AG04450 (cell line): ENCODE measurements around the gene RGL3. TPM values are rescaled to one million over a fixed set of nuclear protein-coding genes. Genes with fewer than 3 reads are reported as not detected.

ENCODE experiments used
- CTCF ChIA-PET: fragments of 300-600, 350-600 bp; formaldehyde crosslinking; extraction: SDS; loops from one replicate; lab custom pipeline; 2022; ENCODE audit warnings: antibody characterized with exemption, inconsistent platforms; lab: Charles Lee
- POLR2A ChIA-PET: fragments of 350-600 bp; formaldehyde crosslinking; extraction: SDS; loops from one replicate; lab custom pipeline; 2021; ENCODE audit warnings: antibody characterized with exemption, inconsistent platforms; lab: Yijun Ruan, JAX
- DNase-seq: peaks from one replicate; pipeline ENCODE4 v3.0.0-alpha.2; 2011; ENCODE audit warnings: low read depth, low spot score
- H3K27ac ChIP-seq: one replicate; pipeline ENCODE4 v1.5.1; 2012; ENCODE audit warnings: low read depth, low read length, control low read depth
- H3K27me3 ChIP-seq: one replicate; pipeline ENCODE4 v1.6.0; 2012; ENCODE audit warnings: low read length; ENCODE audit not compliant: control insufficient read depth, insufficient read depth
- H3K4me3 ChIP-seq: 2 replicates; pipeline ENCODE4 v1.5.1; 2011; ENCODE audit warnings: mild to moderate bottlenecking, low read depth, low read length, control low read depth
- H3K9me3 ChIP-seq: 2 replicates; pipeline ENCODE4 v1.5.1; 2012; ENCODE audit warnings: low read length; ENCODE audit not compliant: control insufficient read depth, insufficient read depth
- CTCF ChIP-seq: IDR thresholded peaks from 2 replicates; pipeline ENCODE4 v1.5.1; 2011; ENCODE audit warnings: low read depth, low read length, control low read depth, inconsistent platforms
- polyA plus RNA-seq: library from polyadenylated mRNA; depleted of rRNA; stranded (reverse); fragments of >200 nt; gene quantifications from 2 replicates; pipeline ENCODE4 v1.2.3, GENCODE V29; 2011

The RGL3 gene
- polyA plus RNA-seq, 1 experiment: 0.11 TPM

GRCh38 chr19:11404588-11405222 is 14.4 kb downstream of the RGL3 start:
- no peak for TF ChIP-seq CTCF
- ChIA-PET CTCF (interaction anchor here (1.2 kb wide), 1 partner anchor 23 kb away, joined by 3 read pairs; no protein-coding TSS in a partner anchor), POLR2A (no interaction called here)
- H3K27ac ChIP-seq: no peak overlapping the region
- no peak overlapping the region for H3K4me3 ChIP-seq
- no peak for DNase-seq
- no peaks in the 10 kb centered on the region; the same call in 1 of the 2 replicates for H3K9me3 ChIP-seq
- no peaks in the 10 kb centered on the region for H3K27me3 ChIP-seq

GRCh38 chr19:11401808-11402543 is 17.1 kb downstream of the RGL3 start:
- CTCF ChIA-PET: interaction anchor here (0.6 to 1.2 kb wide), 3 partner anchors 9 to 19 kb away, joined by 4 to 6 read pairs (median 5); no protein-coding TSS in a partner anchor

GRCh38 chr19:11400798-11401197 is 18.3 kb downstream of the RGL3 start:
- H3K27ac ChIP-seq: no peak overlapping the region
- peaks cover 3% of the 10 kb centered on the region for H3K27me3 ChIP-seq
- CTCF ChIA-PET: no interaction called here
- POLR2A ChIA-PET: interaction anchor here (0.9 kb wide), 1 partner anchor 35 kb away, joined by 3 read pairs; the partner anchor contains the start of gene PRKCSH
- no peak for DNase-seq
- H3K9me3 ChIP-seq: no peaks in the 10 kb centered on the region; the same call in 1 of the 2 replicates
- no peak for TF ChIP-seq CTCF
- H3K4me3 ChIP-seq: no peak overlapping the region

More at GRCh38 chr19:11401808-11402543, 17.1 kb downstream of the RGL3 start:
- Histone ChIP-seq H3K9me3 (no peaks in the 10 kb centered on the region; the same call in 1 of the 2 replicates), H3K27me3 (peaks cover 2% of the 10 kb centered on the region), H3K27ac (no peak overlapping the region), H3K4me3 (no peak overlapping the region)
- TF ChIP-seq CTCF: no peak
- DNase-seq: no peak
- POLR2A ChIA-PET: interaction anchor here (0.9 kb wide), 1 partner anchor 33 kb away, joined by 3 read pairs; the partner anchor contains the start of gene PRKCSH

GRCh38 chr19:11399667-11400066 is 19.4 kb downstream of the RGL3 start:
- no peaks in the 10 kb centered on the region; the same call in 1 of the 2 replicates for H3K9me3 ChIP-seq
- H3K4me3 ChIP-seq: no peak overlapping the region
- no peak overlapping the region for H3K27ac ChIP-seq
- ChIA-PET CTCF (no interaction called here), POLR2A (no interaction called here)
- DNase-seq: no peak
- TF ChIP-seq CTCF: no peak
- H3K27me3 ChIP-seq: peaks cover 3% of the 10 kb centered on the region

GRCh38 chr19:11397089-11397610 is 22.0 kb downstream of the RGL3 start:
- no peak overlapping the region for H3K27ac ChIP-seq
- no peak overlapping the region for H3K4me3 ChIP-seq
- no peak for TF ChIP-seq CTCF
- ChIA-PET CTCF (no interaction called here), POLR2A (no interaction called here)
- no peaks in the 10 kb centered on the region; the same call in 1 of the 2 replicates for H3K9me3 ChIP-seq
- peaks cover 3% of the 10 kb centered on the region for H3K27me3 ChIP-seq
- DNase-seq: no peak
